ENCODE results near the gene ANKRD23. TPM values are rescaled to one million over a fixed set of nuclear protein-coding genes. Genes with fewer than 3 reads are reported as not detected.

The ANKRD23 gene
- total and polyA plus RNA-seq, 2 of the 13 experiments (the other 11 are each of a cell fraction or from before 2014, with no cell fraction given): 1.5 to 1.6 TPM

DNA sequence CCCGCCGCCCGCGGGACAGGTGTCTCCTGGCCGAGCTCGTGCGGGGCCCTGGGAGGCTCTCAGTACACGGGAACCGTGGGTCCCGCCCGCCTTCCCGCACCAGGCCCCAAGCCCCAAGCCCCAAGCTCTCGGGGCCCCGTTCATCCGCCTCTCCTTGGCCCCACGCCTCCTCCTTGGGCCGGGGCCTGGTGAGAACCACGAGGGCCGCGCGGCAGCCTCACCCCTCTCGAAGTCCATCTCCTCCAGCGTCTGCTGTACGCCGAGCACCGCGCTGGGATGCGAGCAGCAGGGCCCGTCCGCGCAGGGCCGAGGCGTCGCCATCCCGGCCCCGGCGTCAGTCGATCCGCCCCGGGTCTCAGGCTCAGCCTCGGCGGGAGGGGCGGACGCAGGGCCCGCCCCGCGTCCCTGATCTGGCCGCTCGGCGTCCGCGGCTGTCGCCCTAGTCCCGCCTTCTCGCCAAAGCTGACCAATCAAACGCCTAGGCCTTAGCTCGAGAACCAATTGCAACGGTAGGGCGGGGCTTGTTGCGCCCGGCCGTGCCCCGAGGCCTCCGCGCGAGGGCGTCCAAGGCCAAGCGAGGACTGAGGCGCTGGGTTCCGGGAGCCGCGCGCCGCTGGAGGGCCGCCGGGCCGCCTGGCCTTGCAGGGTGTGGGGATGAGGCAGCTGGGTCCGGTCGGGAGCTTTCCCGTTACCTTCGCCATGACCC, 14.0 kb upstream of the ANKRD23 start, which contains the start of gene ANKRD39 (continued):
- TF ChIP-seq NR2F1 (CRISPR knock-in tag; IDR thresholded peaks at IDR 0.05) (no peak; a peak in 1 of 4 replicates), MAFF (IDR thresholded peaks at IDR 0.05; ENCODE audit: low read depth, low read length) (no peak), ZSCAN31 (CRISPR knock-in tag; IDR thresholded peaks at IDR 0.05; ENCODE audit: low read depth) (peak; percentile 87), ZNF205 (CRISPR knock-in tag; IDR thresholded peaks at IDR 0.05) (peak; percentile 50), MTA1 (CRISPR knock-in tag; IDR thresholded peaks at IDR 0.05; ENCODE audit: borderline replicate concordance) (peak; percentile 53), FOXP1 (IDR thresholded peaks at IDR 0.05) (no peak), FOXP1 (CRISPR knock-in tag; IDR thresholded peaks at IDR 0.05) (no peak), ZNF446 (CRISPR knock-in tag; IDR thresholded peaks at IDR 0.05) (peak; percentile 96), MXI1 (IDR thresholded peaks at IDR 0.05; ENCODE audit: borderline replicate concordance, low read depth, low read length) (peak; percentile 75; the same call in 1 of the 3 replicates), NR2C2 (CRISPR knock-in tag; IDR thresholded peaks at IDR 0.05; ENCODE audit: borderline replicate concordance) (peak; percentile 58), ZFP36L2 (CRISPR knock-in tag; IDR thresholded peaks at IDR 0.05) (no peak), ZNF430 (CRISPR knock-in tag; IDR thresholded peaks at IDR 0.05) (peak; percentile 28; the same call in 1 of the 2 replicates), ZBTB20 (CRISPR knock-in tag; IDR thresholded peaks at IDR 0.05; ENCODE audit: borderline replicate concordance, low read depth) (peak; percentile 75; the same call in 1 of the 2 replicates), SRY (CRISPR knock-in tag; IDR thresholded peaks at IDR 0.05) (peak; percentile 97), CREM (IDR thresholded peaks at IDR 0.05) (no peak), CREM (CRISPR knock-in tag; IDR thresholded peaks at IDR 0.05) (peak; percentile 32), MXD4 (CRISPR knock-in tag; IDR thresholded peaks at IDR 0.05) (peak; percentile 39), ZFP41 (CRISPR knock-in tag; IDR thresholded peaks at IDR 0.05; ENCODE audit: borderline replicate concordance) (no peak)
- TF ChIP-seq, protein P1, sequence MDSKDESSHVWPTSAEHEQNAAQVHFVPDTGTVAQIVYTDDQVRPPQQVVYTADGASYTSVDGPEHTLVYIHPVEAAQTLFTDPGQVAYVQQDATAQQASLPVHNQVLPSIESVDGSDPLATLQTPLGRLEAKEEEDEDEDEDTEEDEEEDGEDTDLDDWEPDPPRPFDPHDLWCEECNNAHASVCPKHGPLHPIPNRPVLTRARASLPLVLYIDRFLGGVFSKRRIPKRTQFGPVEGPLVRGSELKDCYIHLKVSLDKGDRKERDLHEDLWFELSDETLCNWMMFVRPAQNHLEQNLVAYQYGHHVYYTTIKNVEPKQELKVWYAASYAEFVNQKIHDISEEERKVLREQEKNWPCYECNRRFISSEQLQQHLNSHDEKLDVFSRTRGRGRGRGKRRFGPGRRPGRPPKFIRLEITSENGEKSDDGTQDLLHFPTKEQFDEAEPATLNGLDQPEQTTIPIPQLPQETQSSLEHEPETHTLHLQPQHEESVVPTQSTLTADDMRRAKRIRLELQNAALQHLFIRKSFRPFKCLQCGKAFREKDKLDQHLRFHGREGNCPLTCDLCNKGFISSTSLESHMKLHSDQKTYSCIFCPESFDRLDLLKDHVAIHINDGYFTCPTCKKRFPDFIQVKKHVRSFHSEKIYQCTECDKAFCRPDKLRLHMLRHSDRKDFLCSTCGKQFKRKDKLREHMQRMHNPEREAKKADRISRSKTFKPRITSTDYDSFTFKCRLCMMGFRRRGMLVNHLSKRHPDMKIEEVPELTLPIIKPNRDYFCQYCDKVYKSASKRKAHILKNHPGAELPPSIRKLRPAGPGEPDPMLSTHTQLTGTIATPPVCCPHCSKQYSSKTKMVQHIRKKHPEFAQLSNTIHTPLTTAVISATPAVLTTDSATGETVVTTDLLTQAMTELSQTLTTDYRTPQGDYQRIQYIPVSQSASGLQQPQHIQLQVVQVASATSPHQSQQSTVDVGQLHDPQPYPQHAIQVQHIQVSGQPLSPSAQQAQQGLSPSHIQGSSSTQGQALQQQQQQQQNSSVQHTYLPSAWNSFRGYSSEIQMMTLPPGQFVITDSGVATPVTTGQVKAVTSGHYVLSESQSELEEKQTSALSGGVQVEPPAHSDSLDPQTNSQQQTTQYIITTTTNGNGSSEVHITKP (CRISPR knock-in tag; IDR thresholded peaks at IDR 0.05; ENCODE audit: low read depth): no peak
- TF ChIP-seq, protein P2, sequence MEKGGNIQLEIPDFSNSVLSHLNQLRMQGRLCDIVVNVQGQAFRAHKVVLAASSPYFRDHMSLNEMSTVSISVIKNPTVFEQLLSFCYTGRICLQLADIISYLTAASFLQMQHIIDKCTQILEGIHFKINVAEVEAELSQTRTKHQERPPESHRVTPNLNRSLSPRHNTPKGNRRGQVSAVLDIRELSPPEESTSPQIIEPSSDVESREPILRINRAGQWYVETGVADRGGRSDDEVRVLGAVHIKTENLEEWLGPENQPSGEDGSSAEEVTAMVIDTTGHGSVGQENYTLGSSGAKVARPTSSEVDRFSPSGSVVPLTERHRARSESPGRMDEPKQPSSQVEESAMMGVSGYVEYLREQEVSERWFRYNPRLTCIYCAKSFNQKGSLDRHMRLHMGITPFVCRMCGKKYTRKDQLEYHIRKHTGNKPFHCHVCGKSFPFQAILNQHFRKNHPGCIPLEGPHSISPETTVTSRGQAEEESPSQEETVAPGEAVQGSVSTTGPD (CRISPR knock-in tag; IDR thresholded peaks at IDR 0.05): no peak
- TF ChIP-seq, protein P3, sequence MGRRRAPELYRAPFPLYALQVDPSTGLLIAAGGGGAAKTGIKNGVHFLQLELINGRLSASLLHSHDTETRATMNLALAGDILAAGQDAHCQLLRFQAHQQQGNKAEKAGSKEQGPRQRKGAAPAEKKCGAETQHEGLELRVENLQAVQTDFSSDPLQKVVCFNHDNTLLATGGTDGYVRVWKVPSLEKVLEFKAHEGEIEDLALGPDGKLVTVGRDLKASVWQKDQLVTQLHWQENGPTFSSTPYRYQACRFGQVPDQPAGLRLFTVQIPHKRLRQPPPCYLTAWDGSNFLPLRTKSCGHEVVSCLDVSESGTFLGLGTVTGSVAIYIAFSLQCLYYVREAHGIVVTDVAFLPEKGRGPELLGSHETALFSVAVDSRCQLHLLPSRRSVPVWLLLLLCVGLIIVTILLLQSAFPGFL (CRISPR knock-in tag; IDR thresholded peaks at IDR 0.05): 0 out of 2 replicates have a peak, but pooled peaks have one; percentile 76
- TF ChIP-seq, protein P4, sequence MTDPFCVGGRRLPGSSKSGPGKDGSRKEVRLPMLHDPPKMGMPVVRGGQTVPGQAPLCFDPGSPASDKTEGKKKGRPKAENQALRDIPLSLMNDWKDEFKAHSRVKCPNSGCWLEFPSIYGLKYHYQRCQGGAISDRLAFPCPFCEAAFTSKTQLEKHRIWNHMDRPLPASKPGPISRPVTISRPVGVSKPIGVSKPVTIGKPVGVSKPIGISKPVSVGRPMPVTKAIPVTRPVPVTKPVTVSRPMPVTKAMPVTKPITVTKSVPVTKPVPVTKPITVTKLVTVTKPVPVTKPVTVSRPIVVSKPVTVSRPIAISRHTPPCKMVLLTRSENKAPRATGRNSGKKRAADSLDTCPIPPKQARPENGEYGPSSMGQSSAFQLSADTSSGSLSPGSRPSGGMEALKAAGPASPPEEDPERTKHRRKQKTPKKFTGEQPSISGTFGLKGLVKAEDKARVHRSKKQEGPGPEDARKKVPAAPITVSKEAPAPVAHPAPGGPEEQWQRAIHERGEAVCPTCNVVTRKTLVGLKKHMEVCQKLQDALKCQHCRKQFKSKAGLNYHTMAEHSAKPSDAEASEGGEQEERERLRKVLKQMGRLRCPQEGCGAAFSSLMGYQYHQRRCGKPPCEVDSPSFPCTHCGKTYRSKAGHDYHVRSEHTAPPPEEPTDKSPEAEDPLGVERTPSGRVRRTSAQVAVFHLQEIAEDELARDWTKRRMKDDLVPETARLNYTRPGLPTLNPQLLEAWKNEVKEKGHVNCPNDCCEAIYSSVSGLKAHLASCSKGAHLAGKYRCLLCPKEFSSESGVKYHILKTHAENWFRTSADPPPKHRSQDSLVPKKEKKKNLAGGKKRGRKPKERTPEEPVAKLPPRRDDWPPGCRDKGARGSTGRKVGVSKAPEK (CRISPR knock-in tag; IDR thresholded peaks at IDR 0.05; ENCODE audit: borderline replicate concordance): peak; percentile 83; the same call in 1 of the 2 replicates

All from HepG2 (cell line).